IMR-90 (cell line): ENCODE measurements around the gene SSPN. TPM values are rescaled to one million over a fixed set of nuclear protein-coding genes. Genes with fewer than 3 reads are reported as not detected.

Experiments
- ATAC-seq: fragments of 200-7000 bp; cut with Tn5 transposase; 2 replicates; pipeline ENCODE4 v1.9.1; 2020; ENCODE audit warnings: low read depth, mild to moderate bottlenecking, moderate library complexity
- BruUV-seq: library from RNA; stranded (reverse); fragments of 400-500 nt; replicated peaks from 2 replicates; lab custom pipeline; 2021; lab: Mats Ljungman, UMichigan
- CTCF ChIA-PET: fragments of 300-600 bp; formaldehyde crosslinking; extraction: SDS; loops from one replicate; lab custom pipeline; 2021; ENCODE audit warnings: antibody characterized with exemption; lab: Yijun Ruan, JAX
- POLR2A ChIA-PET: fragments of 300-600 bp; sonication (Branson Sonifier 250); formaldehyde crosslinking; loops from one replicate; lab custom pipeline; 2022; ENCODE audit warnings: antibody characterized with exemption; ENCODE audit not compliant: unreplicated experiment; lab: Charles Lee
- DNase-seq: peaks from one replicate; pipeline ENCODE4 v3.0.0; 2013
- H2AFZ ChIP-seq: replicated peaks from 2 replicates; pipeline ENCODE3; 2013; ENCODE audit warnings: low read length, mild to moderate bottlenecking; ENCODE audit not compliant: poor library complexity
- H2AK5ac ChIP-seq: 2 replicates; pipeline ENCODE4 v1.6.1; 2013; ENCODE audit warnings: low read depth, low read length, inconsistent platforms
- H2AK9ac ChIP-seq: replicated peaks from 2 replicates; pipeline ENCODE3; 2013; ENCODE audit warnings: mild to moderate bottlenecking, low read depth, low read length, moderate library complexity; ENCODE audit not compliant: poor library complexity
- H2BK120ac ChIP-seq: 2 replicates; pipeline ENCODE4 v1.6.1; 2013; ENCODE audit warnings: low read depth, low read length, inconsistent platforms
- H2BK15ac ChIP-seq: 3 replicates; pipeline ENCODE4 v1.6.1; 2013; ENCODE audit warnings: low read depth, low read length, inconsistent platforms
- H2BK20ac ChIP-seq: 2 replicates; pipeline ENCODE4 v1.6.1; 2013; ENCODE audit warnings: low read depth, mild to moderate bottlenecking, inconsistent platforms, low read length, moderate library complexity
- H2BK5ac ChIP-seq: 2 replicates; pipeline ENCODE4 v1.6.1; 2013; ENCODE audit warnings: mild to moderate bottlenecking, low read depth, low read length, inconsistent platforms; ENCODE audit not compliant: poor library complexity, severe bottlenecking
- H3K14ac ChIP-seq: replicated peaks from 2 replicates; pipeline ENCODE4 v1.6.1; 2013; ENCODE audit warnings: low read depth, low read length, inconsistent platforms
- H3K18ac ChIP-seq: 2 replicates; pipeline ENCODE4 v1.6.1; 2013; ENCODE audit warnings: low read depth, low read length, control low read depth
- H3K23ac ChIP-seq: 2 replicates; pipeline ENCODE4 v1.6.1; 2013; ENCODE audit warnings: low read depth, low read length, inconsistent platforms
- H3K27ac ChIP-seq: 2 replicates; pipeline ENCODE4 v1.5.1; 2013; ENCODE audit warnings: mild to moderate bottlenecking, control low read depth, low read length; ENCODE audit not compliant: insufficient read depth
- H3K27me3 ChIP-seq: 2 replicates; pipeline ENCODE4 v1.6.1; 2013; ENCODE audit warnings: low read length; ENCODE audit not compliant: control insufficient read depth, insufficient read depth
- H3K36me3 ChIP-seq: 2 replicates; pipeline ENCODE4 v1.6.1; 2013; ENCODE audit warnings: low read length, mixed read lengths; ENCODE audit not compliant: control insufficient read depth, insufficient read depth
- H3K4ac ChIP-seq: 2 replicates; pipeline ENCODE4 v1.6.1; 2013; ENCODE audit warnings: low read depth, low read length, inconsistent platforms
- H3K4me1 ChIP-seq: 2 replicates; pipeline ENCODE4 v1.6.1; 2013; ENCODE audit warnings: low read length, mixed read lengths; ENCODE audit not compliant: control insufficient read depth, insufficient read depth
- H3K4me2 ChIP-seq: 2 replicates; pipeline ENCODE4 v1.6.1; 2013; ENCODE audit warnings: low read depth, mild to moderate bottlenecking, control low read depth, low read length, moderate library complexity
- H3K4me3 ChIP-seq: 2 replicates; pipeline ENCODE4 v1.5.1; 2013; ENCODE audit warnings: low read depth, mild to moderate bottlenecking, control low read depth, low read length, moderate library complexity; ENCODE audit not compliant: insufficient read depth
- H3K56ac ChIP-seq: 2 replicates; pipeline ENCODE4 v1.6.1; 2013; ENCODE audit warnings: low read length, inconsistent platforms; ENCODE audit not compliant: insufficient read depth; ENCODE audit errors: extremely low read depth
- H3K79me1 ChIP-seq, 2 experiments: 2 replicates each; pipeline ENCODE4 v1.6.1; 2013; ENCODE audit warnings: low read length in 2 of 2, inconsistent platforms in 1 of 2, low read depth in 1 of 2
- H3K9ac ChIP-seq: 2 replicates; pipeline ENCODE4 v1.6.1; 2013; ENCODE audit warnings: low read depth, low read length, control low read depth
- H3K9me1 ChIP-seq: 2 replicates; pipeline ENCODE4 v1.6.1; 2013; ENCODE audit warnings: low read length, inconsistent platforms; ENCODE audit not compliant: insufficient read depth
- H3K9me3 ChIP-seq: 2 replicates; pipeline ENCODE4 v1.6.1; 2013; ENCODE audit warnings: low read length; ENCODE audit not compliant: control insufficient read depth, insufficient read depth
- H4K20me1 ChIP-seq: 2 replicates; pipeline ENCODE4 v1.6.1; 2013; ENCODE audit warnings: low read length, inconsistent platforms; ENCODE audit not compliant: insufficient read depth
- H4K5ac ChIP-seq: 2 replicates; pipeline ENCODE4 v1.6.1; 2013; ENCODE audit warnings: mild to moderate bottlenecking, low read depth, low read length, control low read depth
- H4K8ac ChIP-seq, 2 experiments: 2 replicates each; pipeline ENCODE4 v1.6.1; 2013; ENCODE audit warnings: low read depth in 2 of 2, low read length in 2 of 2, control low read depth in 1 of 2, inconsistent platforms in 1 of 2
- H4K91ac ChIP-seq: 2 replicates; pipeline ENCODE4 v1.6.1; 2013; ENCODE audit warnings: low read depth, low read length, inconsistent platforms; ENCODE audit not compliant: insufficient read depth
- BHLHE40 ChIP-seq: fragments of 150-350 bp; IDR thresholded peaks from 2 replicates; pipeline ENCODE4 v1.6.1; 2016; ENCODE audit warnings: mild to moderate bottlenecking, low read depth, low read length
- CEBPB ChIP-seq: IDR thresholded peaks from 2 replicates; pipeline ENCODE4 v1.6.1; 2012; ENCODE audit warnings: low read depth, low read length, improper control_type of control experiment
- FOS ChIP-seq: fragments of 150-350 bp; IDR thresholded peaks from 2 replicates; pipeline ENCODE4 v1.6.1; 2016; ENCODE audit warnings: low read depth, low read length
- MAZ ChIP-seq: IDR thresholded peaks from 2 replicates; pipeline ENCODE4 v1.6.1; 2012; ENCODE audit warnings: low read depth, mild to moderate bottlenecking, low read length, improper control_type of control experiment, moderate library complexity, borderline replicate concordance
- NFE2L2 ChIP-seq: fragments of 150-350 bp; IDR thresholded peaks from 2 replicates; pipeline ENCODE4 v1.6.1; 2016; ENCODE audit warnings: low read depth, mild to moderate bottlenecking, low read length
- POLR2A ChIP-seq: IDR thresholded peaks from 2 replicates; pipeline ENCODE4 v1.6.1; 2012; ENCODE audit warnings: mild to moderate bottlenecking, low read depth, low read length
- RFX5 ChIP-seq: IDR thresholded peaks from 2 replicates; pipeline ENCODE4 v1.8.0; 2012; ENCODE audit warnings: low read depth, mild to moderate bottlenecking, low read length, moderate library complexity
- WGBS, 2 experiments: methylation state at CpG; one replicate each; pipeline versions ENCODE4 v1.1.5 to v1.1.7; 2013; ENCODE audit warnings: missing lambda C conversion rate in 2 of 2; ENCODE audit not compliant: insufficient read length in 1 of 2; ENCODE audit errors: extremely low coverage in 2 of 2; 5-methylcytosine and 5-hydroxymethylcytosine counted together
- dilution Hi-C: fragments of 300-500 bp; cut with HindIII; formaldehyde crosslinking; loops from one replicate; pipeline ENCODE4 v1.14.3; 2018; ENCODE audit warnings: low sequenced_read_pairs; ENCODE audit not compliant: unreplicated experiment
- in situ Hi-C: fragments of 300-500 bp; cut with MboI; formaldehyde crosslinking; loops from 3 replicates; pipeline ENCODE4 v1.14.3; 2019; ENCODE audit warnings: low sequenced_read_pairs, inconsistent platforms, mixed read lengths
- intact Hi-C: fragments of 100-400 bp; cut with micrococcal nuclease; formaldehyde crosslinking; loops from 2 replicates; pipeline ENCODE4 v1.10.0; 2022
- polyA plus RNA-seq, 3 experiments: library from polyadenylated mRNA; depleted of rRNA; stranded (reverse); fragments of >200 nt; gene quantifications; 2 replicates each; pipeline ENCODE4 v1.2.3, GENCODE V29; 2012; ENCODE audit warnings: low replicate concordance in 1 of 3
- total RNA-seq: library from RNA; depleted of rRNA; stranded (reverse); fragments of >200 nt; gene quantifications from 2 replicates; pipeline ENCODE4 v1.2.3, GENCODE V29; 2012
- TF ChIP-seq, protein P1 (sequence below): fragments of 150-350 bp; IDR thresholded peaks from 2 replicates; pipeline ENCODE4 v1.6.1; 2016; ENCODE audit warnings: low read depth, mild to moderate bottlenecking, low read length, moderate library complexity, borderline replicate concordance
- TF ChIP-seq, protein P2 (sequence below): conservative IDR thresholded peaks from 2 replicates; pipeline ENCODE4 v1.5.1; 2012; ENCODE audit warnings: mild to moderate bottlenecking, low read depth, low read length, improper control_type of control experiment
- TF ChIP-seq, protein P3 (sequence below): fragments of 150-350 bp; IDR thresholded peaks from 2 replicates; pipeline ENCODE4 v1.6.1; 2017; ENCODE audit warnings: mild to moderate bottlenecking, antibody characterized with exemption, low read length, low read depth

The SSPN gene
- total and polyA plus RNA-seq, 2 of the 4 experiments (the other 2 are of a cell fraction) = 3.5 to 5.6 TPM

DNA sequence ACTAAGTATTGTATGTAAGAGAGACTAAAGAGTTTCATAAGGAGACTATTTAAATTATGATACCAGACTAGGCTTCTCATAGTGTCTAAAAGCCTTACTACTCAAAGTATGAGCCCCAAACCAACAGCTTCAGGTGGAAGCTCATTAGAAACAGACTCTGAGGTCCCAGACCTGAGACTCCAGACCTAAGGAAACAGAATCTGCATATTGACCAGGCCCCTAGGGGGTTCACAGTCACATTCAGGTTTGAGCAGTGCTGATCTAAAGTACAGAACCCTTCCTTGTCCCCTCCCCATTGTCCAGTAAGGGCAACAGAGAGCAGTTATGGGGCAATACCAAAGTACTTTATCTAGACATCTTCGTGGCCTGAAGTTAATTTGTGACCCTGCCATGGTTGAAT lies 87.7 kb downstream of the SSPN start:
- Histone ChIP-seq H3K27me3 (peaks cover 2% of the 10 kb centered on the region; the same call in 1 of the 2 replicates), H3K18ac (no peak overlapping the region), H3K14ac (no peak overlapping the region), H4K20me1 (no peaks in the 10 kb centered on the region), H3K27ac (no peak overlapping the region), H3K9ac (no peak overlapping the region), H3K36me3 (no peaks in the 10 kb centered on the region), H2BK20ac (no peak overlapping the region), H3K79me1 (no peaks in the 10 kb centered on the region), H3K4me1 (no peaks in the 10 kb centered on the region), H4K5ac (no peak overlapping the region), H2BK15ac (no peak overlapping the region), H2AFZ (no peak overlapping the region), H4K91ac (no peak overlapping the region), H2AK5ac (no peak overlapping the region), H3K9me1 (no peaks in the 10 kb centered on the region), H2AK9ac (no peak overlapping the region), H4K8ac (no peak overlapping the region), H2BK5ac (no peak overlapping the region), H3K23ac (no peak overlapping the region), H2BK120ac (no peak overlapping the region), H3K56ac (no peak overlapping the region), H3K4me2 (no peak overlapping the region), H3K4ac (no peak overlapping the region), H3K9me3 (peaks cover 2% of the 10 kb centered on the region; the same call in 1 of the 2 replicates), H3K4me3 (no peak overlapping the region)
- no peak for ATAC-seq
- no peak for DNase-seq
- in situ Hi-C loops = no loop called here
- ChIA-PET POLR2A (no interaction called here), CTCF (no interaction called here)
- dilution Hi-C loops = no loop called here
- WGBS, 2 experiments = no CpG with 5 or more reads among the region's 1 CpG
- intact Hi-C loops = no loop called here
- BruUV-seq = no TSS peak
- TF ChIP-seq CEBPB (no peak), BHLHE40 (no peak), FOS (no peak), POLR2A (no peak), MAZ (no peak), NFE2L2 (no peak), RFX5 (no peak)
- TF ChIP-seq, protein P1, sequence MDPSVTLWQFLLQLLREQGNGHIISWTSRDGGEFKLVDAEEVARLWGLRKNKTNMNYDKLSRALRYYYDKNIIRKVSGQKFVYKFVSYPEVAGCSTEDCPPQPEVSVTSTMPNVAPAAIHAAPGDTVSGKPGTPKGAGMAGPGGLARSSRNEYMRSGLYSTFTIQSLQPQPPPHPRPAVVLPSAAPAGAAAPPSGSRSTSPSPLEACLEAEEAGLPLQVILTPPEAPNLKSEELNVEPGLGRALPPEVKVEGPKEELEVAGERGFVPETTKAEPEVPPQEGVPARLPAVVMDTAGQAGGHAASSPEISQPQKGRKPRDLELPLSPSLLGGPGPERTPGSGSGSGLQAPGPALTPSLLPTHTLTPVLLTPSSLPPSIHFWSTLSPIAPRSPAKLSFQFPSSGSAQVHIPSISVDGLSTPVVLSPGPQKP = no peak
- TF ChIP-seq, protein P2, sequence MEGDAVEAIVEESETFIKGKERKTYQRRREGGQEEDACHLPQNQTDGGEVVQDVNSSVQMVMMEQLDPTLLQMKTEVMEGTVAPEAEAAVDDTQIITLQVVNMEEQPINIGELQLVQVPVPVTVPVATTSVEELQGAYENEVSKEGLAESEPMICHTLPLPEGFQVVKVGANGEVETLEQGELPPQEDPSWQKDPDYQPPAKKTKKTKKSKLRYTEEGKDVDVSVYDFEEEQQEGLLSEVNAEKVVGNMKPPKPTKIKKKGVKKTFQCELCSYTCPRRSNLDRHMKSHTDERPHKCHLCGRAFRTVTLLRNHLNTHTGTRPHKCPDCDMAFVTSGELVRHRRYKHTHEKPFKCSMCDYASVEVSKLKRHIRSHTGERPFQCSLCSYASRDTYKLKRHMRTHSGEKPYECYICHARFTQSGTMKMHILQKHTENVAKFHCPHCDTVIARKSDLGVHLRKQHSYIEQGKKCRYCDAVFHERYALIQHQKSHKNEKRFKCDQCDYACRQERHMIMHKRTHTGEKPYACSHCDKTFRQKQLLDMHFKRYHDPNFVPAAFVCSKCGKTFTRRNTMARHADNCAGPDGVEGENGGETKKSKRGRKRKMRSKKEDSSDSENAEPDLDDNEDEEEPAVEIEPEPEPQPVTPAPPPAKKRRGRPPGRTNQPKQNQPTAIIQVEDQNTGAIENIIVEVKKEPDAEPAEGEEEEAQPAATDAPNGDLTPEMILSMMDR = no peak
- TF ChIP-seq, protein P3, sequence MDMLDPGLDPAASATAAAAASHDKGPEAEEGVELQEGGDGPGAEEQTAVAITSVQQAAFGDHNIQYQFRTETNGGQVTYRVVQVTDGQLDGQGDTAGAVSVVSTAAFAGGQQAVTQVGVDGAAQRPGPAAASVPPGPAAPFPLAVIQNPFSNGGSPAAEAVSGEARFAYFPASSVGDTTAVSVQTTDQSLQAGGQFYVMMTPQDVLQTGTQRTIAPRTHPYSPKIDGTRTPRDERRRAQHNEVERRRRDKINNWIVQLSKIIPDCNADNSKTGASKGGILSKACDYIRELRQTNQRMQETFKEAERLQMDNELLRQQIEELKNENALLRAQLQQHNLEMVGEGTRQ = no peak
